A549 treated with DMSO at 1 μM for 4 hours (cell line): ENCODE data around the gene MYH16. TPM values are rescaled to one million over a fixed set of nuclear protein-coding genes. Genes with fewer than 3 reads are reported as not detected.

Experiments
- total RNA-seq: library from RNA; stranded (reverse); fragments of 200-300 nt; extraction: Qiagen RNA extraction; gene quantifications from 5 replicates; pipeline ENCODE4 v1.2.3, GENCODE V29; 2022; ENCODE audit warnings: low read depth

Gene MYH16
- 0.64 to 1.3 TPM (median 0.88 TPM) in 5 replicates for total RNA-seq

DNA sequence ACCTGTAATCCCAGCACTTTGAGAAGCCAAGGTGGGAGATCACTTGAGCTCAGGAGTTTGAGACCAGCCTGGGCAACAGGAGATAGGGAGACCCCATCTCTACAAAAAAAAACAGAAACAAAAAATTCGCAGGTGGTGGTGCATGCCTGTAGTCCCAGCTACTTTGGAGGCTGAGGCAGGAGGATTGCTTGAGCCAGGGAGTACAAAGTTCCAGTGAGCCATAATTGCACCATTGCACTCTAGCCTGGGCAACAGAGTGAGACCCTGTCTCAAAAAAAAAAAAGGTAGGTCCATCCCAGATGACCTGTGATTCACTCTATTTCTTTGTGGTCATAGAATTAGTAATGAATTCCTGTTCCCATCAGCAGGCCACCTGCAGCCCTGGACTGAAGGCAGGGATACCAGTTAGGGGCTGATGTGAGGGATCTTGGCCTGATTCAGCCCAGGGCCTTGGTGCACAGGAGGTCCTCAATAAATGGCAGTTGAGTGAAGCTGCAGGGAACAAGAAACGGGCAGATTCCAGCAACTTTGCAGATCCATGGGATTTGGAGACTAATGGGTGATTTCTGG, at the start of gene MYH16:
Gene MYH16 (plus strand): TSS at position 364 of the 570 bp plus-strand sequence.

GRCh38 chr7:99325592-99326407, 53.2 kb downstream of the MYH16 start, which contains the start of gene ARPC1A:
ARPC1A (plus strand) TSS chr7:99325898; CDS start chr7:99333354, 7,456 bp downstream.

Other genes starting within 250 kb of the MYH16 start
- 25.7 to 33.1 TPM (median 30.6 TPM) in 5 replicates for gene SMURF1, start 128.7 kb upstream of the MYH16 start, total RNA-seq
- 1.4 to 2.1 TPM (median 1.5 TPM) in 5 replicates for gene KPNA7, start 64.7 kb upstream of the MYH16 start, total RNA-seq
- gene ARPC1A, start 53.1 kb downstream of the MYH16 start, total RNA-seq, result 130 to 149 TPM (median 136 TPM) in 5 replicates
- 271 to 322 TPM (median 286 TPM) in 5 replicates for gene ARPC1B, start 101.9 kb downstream of the MYH16 start, total RNA-seq
- gene PDAP1, start 135.8 kb downstream of the MYH16 start, total RNA-seq, result 175 to 226 TPM (median 183 TPM) in 5 replicates
- 130 to 159 TPM (median 147 TPM) in 5 replicates for gene BUD31, start 136.1 kb downstream of the MYH16 start, total RNA-seq
- gene PTCD1, start 166.0 kb downstream of the MYH16 start, total RNA-seq, result 6.1 to 10.7 TPM (median 6.9 TPM) in 5 replicates
- gene CPSF4, start 166.1 kb downstream of the MYH16 start, total RNA-seq, result 38.9 to 46.6 TPM (median 43.3 TPM) in 5 replicates
- gene ATP5MF, start 193.3 kb downstream of the MYH16 start, total RNA-seq, result 873 to 1,333 TPM (median 888 TPM) in 5 replicates
- gene ZNF789, start 200.1 kb downstream of the MYH16 start, total RNA-seq, result 7.2 to 9.3 TPM (median 8.7 TPM) in 5 replicates
- gene ZNF394, start 227.4 kb downstream of the MYH16 start, total RNA-seq, result 18.1 to 20.8 TPM (median 19.0 TPM) in 5 replicates
- 9.6 to 10.1 TPM (median 9.7 TPM) in 5 replicates for gene ZKSCAN5, start 231.8 kb downstream of the MYH16 start, total RNA-seq